Smooth muscle cell of the brain vasculature (primary cell): Measurements from ENCODE around the gene MISP3.
"Not testable (repeated sequence)": the region's sequence is repeated elsewhere in the genome, so short reads cannot be mapped to it uniquely, and the experiment has no call there.

Source experiments
- DNase-seq: peaks from one replicate; pipeline ENCODE4 v3.0.0-alpha.2; 2012; ENCODE audit warnings: low read depth, low spot score

MISP3 gene

DNA sequence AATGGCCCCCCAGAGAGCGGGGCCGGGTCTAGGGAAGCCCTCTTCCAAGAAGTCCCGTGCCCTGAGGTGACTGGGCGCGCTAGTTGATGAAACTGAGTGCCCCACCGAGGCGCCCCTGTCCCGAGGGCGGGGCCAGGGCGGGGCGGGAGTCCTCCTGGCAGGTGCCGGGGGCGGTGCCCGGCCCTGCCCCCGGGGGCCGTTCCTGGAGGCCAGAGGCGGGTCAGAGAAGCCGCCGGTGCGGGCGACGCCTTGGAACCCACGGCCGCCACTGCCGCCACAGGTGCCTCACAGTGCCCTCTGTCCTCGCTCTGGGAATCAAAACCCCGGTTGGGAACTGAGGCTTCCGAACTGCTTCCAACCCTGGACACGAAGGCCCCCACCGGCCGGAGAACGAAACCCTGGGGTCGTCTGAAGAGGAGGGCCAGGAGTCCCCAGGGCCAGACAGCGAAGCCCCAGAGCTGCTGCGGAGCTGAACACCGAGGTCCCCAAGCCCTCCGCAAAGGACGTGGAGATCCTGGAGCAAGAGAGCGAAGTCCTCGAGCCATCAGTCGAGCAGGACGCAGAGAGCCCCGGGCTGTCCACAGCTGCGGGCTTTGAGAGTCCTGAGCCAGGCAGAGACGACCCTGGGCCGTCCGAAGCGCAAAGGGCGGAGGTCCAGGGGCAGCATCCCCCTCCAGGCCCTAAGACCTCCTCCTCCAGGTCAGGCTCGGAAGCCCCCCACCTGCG, at the start of gene MISP3:
Gene MISP3 (plus strand): TSS at position 252 of the 726 bp plus-strand sequence. CDS start 524 bp downstream, outside the sequence.
- DNase-seq, result no peak

DNA sequence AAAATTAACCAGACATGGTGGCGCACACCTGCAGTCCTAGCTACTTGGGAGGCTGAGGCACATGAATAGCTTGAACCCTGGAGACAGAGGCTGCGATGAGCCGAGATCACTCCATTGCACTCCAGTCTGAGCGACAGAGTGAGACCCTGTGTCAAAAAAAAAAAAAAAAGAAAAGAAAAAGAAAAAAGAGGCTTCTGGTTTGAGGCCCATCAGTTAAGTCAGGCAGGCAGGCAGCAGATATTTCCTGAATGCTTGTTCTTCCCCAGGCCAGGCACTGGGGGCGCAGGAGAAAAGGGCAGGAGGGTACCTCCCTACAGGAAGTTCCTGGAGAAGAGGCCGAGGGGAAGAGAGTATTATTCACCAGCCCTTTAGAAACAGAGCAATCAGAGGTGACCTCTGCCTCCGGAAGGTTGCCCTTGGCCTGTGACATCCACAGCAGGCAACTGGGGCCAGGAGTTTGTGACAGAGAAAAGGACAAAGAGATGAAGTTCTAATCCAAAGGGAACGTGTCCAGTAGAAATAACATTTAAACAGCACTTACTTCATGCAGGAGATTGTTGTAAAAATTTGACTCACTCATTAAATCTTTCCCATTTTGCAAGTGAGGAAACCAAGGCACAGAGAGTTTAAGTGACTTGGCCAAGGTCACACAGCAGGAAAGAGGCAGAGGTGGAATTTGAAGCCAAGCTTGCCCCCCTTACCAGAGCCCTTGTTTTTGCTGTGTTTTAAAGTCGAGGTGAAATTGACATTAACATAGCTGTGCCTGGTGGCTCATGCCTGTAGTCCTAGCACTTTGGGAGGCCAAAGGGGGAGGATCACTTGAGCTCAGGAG, 49.0 kb upstream of the MISP3 start:
- no peak for DNase-seq

DNA sequence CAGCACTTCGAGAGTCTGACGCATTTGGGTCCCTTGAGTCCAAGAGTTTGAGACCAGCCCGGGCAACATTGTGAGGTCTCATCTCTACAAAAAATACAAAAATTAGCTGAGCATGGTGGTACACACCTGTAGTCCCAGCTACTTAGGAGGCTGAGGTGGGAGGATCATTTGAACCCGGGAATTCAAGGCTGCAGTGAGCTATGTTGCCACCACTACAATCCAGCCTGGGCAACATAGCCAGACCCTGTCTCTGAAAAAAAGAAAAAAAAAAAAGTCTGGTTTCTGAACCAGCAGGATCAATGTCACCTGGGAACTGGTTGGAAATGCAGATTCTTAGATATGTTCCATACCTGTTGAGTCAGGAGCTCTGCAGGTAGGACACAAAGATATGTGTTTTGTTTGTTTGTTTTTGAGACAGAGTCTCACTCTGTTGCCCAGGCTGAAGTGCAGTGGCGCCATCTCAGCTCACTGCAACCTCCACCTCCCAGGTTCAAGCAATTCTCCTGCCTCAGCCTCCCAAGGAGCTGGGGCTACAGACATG, 45.9 kb upstream of the MISP3 start:
- not testable (repeated sequence) for DNase-seq

DNA sequence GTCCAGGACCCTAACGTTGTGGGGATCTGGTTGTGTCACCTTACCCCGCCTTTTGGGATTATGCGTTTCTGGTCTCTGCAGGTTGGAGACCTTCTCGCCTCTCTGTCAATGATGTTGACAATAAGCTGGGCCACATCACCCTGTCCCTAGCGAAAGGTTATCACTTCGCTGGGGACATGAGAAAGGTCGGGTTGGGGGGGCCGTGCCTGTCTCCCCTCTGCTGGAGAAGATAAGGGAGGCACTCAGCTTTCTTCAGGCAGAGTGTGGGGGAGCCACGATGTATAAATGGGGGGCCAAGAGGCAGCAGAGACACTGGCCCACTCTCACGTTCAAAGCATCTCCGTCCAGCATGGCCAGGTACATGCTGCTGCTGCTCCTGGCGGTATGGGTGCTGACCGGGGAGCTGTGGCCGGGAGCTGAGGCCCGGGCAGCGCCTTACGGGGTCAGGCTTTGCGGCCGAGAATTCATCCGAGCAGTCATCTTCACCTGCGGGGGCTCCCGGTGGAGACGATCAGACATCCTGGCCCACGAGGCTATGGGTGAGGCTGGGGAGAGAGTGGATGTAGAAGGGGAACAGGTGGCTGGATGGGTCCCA, 44.6 kb upstream of the MISP3 start, which contains the start of gene RLN3:
Gene RLN3 (plus strand): TSS at position 293 of the 595 bp plus-strand sequence. CDS start 57 bp downstream, at position 350.
- DNase-seq, result no peak

DNA sequence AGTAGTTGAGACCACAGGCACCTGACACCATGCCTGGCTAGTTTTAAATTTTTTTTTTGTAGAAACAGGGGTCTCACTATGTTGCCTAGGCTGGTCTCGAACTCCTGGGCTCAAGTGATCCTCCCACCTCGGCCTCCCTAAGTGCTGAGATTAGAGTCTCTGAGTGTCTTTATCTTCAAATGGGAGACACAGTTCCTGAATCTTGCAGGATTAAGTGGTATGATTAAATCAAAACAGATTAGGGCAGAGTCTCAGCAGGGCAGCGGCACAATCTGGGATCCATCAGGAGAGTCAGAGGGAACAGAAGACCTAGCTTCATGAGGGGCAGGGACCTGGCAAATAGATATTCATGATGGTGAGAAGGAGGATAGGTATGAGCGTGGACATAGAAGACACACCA, 43.7 kb upstream of the MISP3 start:
- DNase-seq, result no peak

DNA sequence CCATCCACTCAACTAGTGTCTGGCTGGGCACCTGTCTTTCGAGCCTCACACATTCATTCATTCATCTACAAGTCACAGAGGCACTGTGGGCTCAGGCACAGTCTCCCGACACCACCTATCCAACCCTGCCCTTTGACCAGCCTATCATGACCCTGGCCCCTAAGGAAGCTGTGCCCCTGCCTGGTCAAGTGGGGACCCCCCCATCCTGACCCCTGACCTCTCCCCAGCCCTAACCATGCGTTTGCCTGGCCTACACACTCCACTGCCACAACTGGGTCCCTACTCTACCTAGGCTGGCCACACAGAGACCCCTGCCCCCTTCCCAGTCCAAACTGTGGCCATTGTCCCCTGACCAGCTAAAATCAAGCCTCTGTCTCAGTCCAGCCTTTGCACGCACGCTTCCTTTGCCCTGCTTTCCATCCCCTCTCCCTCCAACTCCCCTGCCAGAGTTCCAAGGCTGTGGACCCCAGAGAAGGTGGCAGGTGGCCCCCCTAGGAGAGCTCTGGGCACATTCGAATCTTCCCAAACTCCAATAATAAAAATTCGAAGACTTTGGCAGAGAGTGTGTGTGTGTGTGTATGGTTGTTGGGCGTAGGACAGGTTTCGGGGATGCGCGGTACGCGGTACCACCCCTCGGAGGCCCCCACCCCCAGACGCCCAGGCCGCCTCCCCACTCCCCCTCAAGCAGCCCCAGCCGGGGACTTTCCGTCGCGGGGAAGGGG, 41.4 kb upstream of the MISP3 start:
- DNase-seq, result no peak

DNA sequence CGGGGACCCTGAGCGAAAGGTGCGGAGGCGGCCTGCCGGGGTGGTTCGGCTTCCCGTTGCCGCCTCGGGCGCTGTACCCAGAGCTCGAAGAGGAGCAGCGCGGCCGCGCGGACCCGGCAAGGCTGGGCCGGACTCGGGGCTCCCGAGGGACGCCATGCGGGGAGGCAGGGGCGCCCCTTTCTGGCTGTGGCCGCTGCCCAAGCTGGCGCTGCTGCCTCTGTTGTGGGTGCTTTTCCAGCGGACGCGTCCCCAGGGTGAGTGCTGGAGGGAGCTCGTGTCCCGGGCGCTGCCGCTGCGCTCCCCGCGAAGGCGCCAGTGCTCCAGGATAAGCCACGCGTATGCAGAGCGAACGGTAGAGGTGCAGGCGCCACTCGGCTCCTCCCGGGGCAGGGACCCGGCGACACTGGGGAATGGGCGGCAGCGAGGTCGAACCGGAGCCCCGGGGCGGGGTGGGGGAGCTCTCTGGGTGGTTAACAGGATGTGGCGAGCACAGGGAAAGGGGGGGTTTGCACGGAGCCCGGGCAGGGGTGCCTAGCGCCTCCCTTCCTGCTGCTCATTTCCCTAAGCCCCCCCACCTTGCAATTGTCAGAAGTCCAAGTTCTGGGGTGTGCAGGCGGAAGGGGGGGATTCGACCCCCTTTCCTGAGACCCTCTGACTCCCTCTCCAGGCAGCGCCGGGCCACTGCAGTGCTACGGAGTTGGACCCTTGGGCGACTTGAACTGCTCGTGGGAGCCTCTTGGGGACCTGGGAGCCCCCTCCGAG, 40.7 kb upstream of the MISP3 start, which contains the start of gene IL27RA:
Gene IL27RA (plus strand): TSS at position 44 of the 762 bp plus-strand sequence. CDS start 111 bp downstream, at position 155.
- no peak for DNase-seq

DNA sequence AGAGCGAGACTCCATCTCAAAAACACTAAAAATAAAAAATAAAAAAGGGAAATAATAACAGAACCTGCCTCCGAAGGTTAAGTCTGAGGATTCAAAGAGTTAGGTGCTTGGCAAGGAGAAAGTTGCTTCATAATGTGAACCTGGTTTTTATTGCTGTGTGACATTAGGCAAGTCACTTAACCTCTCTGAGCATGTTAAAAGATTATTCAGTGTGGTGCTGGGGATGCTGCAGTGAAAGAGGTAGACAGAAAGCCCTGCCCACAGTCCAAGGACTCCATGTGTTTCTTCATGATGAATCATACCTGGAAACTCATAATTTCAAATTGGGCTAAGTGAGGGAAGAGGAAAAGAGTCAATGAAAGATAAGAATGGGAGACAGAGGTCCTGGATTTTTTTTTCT, 38.6 kb upstream of the MISP3 start:
- DNase-seq, result no peak

DNA sequence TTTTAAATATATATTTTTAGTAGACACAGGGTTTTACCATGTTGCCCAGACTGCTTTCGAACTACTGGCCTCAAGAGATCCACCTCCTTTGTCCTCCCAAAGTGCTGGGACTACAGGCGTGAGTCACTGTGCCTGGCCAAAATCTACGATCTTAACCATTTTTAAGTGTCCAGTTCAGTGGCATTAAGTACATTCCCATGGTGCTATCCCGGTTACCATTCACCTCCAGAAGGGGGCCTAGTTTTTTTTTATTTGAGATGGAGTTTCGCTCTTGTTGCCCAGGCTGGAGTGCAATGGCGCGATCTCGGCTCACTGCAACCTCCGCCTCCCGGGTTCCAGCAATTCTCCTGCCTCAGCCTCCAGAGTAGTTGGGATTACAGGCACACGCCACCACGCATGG, 37.4 kb upstream of the MISP3 start:
- DNase-seq, result not testable (repeated sequence)

DNA sequence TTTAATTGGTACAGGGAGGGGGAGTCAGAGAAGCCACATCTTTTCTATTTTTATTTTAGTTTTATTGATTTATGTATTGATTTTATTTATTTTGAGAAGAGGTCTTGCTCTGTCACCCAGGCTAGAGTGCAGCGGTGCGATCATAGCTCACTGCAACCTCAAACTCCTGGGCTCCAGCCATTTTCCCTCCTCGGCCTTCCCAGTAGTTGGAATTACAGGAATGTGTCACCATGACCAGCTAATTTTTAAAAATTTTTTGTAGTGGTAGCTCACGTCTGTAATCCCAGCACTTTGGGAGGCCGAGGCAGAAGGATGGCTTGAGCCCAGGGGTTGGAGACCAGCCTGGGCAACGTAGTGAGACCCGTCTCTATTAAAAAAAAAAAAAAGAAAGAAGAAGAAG, 36.9 kb upstream of the MISP3 start:
- DNase-seq, result no peak

DNA sequence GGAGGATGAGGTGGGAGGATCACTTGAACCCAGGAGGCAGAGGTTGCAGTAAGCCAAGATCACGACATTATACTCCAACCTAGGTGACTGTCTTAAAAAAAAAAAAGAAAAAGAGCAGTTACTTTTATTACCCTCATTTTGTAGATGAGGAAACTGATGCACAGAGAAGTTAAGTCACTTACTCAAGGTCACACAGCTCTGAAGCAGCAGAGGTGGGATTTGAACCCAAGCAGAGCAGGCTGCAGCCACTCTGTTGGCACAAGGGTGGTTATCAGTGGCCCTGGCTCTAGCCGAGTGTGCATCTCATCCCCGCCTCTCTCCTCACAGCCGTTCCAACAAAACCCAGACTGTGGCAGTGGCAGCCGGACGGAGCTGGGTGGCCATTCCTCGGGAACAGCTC, 33.4 kb upstream of the MISP3 start:
- DNase-seq, result no peak

DNA sequence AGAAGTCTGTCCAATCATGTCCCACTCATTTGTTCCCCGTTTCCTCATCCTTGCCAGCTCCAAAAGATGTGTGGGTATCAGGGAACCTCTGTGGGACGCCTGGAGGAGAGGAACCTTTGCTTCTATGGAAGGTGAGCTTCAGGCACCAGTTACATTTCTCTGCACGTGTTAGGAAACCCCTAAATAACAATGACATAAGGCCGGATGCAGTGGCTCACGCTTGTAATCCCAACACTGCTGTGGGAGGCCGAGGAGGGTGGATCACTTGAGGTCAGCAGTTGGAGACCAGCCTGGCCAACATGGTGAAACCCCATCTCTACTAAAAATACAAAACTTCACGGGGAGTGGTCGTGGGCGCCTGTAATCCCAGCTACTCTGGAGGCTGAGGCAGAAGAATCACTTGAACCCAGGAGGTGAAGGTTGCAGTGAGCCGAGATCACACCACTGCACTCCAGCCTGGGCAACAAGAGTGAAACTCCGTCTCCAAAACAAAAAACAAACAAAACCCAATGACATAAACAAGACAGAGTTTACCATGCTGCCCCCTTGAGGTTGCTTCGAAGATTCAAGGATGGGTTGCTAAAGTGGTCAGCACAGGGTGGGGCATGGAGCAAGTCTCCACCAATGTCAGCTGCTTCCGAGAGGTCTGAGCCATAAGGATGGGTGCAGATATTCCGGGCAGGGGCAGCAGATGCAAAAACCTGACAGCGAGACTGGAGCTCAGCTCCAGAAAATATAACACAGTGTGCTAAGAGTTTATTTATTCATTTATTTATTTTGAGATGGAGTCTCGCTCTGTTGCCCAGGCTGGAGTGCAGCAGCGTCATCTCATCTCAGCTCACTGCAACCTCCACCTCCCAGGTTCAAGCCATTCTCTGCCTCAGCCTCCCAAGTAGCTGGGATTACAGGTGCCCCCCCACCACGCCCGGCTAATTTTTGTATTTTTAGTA, 29.7 kb upstream of the MISP3 start:
- peak; percentile 32 for DNase-seq

DNA sequence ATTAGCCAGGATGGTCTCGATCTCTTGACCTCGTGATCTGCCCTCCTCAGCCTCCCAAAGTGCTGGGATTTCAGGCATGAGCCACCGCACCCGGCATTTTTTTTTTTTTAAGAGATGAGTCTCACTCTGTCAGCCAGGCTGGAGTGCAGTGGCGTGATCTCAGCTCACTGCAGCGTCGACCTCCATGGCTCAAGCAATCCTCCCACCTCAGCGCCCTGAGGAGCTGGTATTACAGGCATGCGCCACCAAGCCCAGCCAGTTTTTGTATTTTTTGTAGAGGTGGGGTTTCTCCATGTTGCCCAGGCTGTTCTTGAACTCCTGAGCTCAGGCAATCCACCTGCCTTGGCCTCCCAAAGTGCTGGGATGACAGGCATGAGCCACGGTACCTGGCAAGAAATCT, 24.7 kb upstream of the MISP3 start:
- not testable (repeated sequence) for DNase-seq

DNA sequence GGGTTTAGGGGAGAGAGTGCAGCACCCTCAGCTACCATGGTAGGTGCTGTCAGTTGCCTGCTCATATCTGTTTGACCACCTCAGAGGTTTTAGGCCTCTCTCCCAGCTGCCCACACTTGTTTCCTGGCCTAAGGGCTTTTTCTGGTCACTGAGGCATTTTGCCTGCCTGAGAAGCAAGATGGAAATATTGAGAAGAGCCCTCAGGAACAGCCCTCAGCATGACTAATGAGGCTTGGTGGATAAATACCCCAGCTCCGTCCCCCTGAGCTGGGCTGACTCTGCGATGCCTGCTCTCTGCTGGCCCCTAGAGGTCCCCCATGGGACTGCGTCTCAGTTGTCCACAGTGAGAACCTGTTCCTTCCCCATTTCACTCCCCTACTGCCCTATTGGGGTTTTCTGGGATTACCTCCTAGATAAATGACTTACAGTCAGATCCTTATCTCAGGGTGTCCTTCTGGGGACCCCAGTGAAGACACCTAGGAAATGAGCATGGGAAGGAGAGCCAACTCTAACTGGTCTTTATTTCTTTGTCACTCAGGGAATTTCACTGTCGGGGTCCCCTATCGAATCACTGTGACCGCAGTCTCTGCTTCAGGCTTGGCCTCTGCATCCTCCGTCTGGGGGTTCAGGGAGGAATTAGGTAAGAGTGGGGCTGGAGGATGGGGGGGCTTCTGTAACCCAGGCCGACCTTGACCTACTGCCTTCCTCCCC, 24.0 kb upstream of the MISP3 start:
- DNase-seq, result no peak

DNA sequence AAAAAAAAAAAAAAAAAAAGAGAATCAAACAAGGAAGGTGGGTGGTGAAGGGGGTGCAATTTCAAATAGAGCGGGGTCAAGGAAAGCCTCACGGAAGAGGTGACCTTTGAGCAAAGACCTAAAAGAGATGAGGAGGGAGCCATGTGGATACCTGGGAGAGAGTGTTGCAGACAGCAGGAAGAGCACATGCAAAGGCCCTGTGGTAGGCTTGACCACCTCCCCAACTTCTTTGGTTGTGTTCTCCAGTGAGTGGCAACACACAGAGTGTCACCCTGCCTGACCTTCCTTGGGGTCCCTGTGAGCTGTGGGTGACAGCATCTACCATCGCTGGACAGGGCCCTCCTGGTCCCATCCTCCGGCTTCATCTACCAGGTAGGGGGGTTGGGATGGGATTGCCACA, 22.1 kb upstream of the MISP3 start:
- DNase-seq, result no peak

DNA sequence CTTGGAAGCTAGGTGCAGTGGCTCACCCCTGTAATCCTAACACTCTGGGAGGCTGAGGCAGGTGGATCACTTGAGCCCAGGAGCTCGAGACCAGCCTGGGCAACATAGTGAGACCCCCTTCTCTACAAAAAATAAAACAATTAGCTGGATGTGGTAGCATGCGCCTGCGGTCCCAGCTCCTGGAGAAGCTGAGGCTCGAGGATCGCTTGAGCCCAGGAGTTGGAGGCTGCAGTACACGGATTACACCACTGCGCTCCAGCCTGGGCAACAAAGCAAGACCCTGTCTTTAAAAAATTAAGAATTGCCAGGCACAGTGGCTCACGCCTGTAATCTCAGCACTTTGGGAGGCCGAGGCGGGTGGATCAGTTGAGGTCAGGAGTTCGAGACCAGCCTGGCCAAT, 21.6 kb upstream of the MISP3 start:
- DNase-seq, result not testable (repeated sequence)

DNA sequence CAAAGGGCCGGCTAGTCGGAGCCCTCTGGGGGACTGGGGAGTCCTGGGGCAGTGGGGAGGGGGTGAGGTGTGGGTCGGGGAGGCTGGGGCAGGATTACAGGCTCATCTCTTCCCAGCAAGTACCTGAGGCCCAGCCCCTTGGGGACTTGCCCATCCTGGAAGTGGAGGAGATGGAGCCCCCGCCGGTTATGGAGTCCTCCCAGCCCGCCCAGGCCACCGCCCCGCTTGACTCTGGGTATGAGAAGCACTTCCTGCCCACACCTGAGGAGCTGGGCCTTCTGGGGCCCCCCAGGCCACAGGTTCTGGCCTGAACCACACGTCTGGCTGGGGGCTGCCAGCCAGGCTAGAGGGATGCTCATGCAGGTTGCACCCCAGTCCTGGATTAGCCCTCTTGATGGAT, 20.6 kb upstream of the MISP3 start:
- no peak for DNase-seq

DNA sequence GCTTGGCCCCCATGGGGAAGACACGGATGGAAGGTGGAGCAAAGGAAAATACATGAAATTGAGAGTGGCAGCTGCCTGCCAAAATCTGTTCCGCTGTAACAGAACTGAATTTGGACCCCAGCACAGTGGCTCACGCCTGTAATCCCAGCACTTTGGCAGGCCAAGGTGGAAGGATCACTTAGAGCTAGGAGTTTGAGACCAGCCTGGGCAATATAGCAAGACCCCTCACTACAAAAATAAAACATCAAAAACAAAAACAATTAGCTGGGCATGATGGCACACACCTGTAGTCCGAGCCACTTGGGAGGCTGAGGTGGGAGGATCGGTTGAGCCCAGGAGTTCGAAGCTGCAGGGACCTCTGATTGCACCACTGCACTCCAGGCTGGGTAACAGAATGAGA, 20.1 kb upstream of the MISP3 start:
- no peak for DNase-seq

DNA sequence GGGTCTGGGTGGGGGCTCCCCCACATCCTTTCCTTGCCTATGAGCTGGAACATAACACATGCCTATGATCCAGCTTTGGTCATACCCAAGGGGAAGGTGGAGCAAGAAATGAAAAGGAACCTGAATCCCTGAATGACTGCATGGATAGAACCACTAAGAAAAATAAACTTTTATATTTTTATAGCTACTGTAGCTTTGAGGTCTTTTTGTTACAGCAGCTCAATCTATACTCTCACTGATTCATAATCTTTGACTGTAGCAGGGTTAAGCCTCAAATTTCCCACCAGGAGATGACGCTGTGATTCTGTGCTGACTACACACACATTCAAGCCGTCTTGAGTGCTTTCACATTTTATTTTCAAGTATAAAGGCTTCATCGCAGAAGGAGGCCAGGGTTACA, 19.6 kb upstream of the MISP3 start:
- no peak for DNase-seq
